Islet of Langerhans (tissue), 1 donor: Measurements from ENCODE around the gene PPARG.

Source experiments
- FAIRE-seq: peaks from one replicate; lab custom pipeline; 2011; peaks lifted over from hg19 to GRCh38; lab: Jason Lieb, UNC

The PPARG gene

DNA sequence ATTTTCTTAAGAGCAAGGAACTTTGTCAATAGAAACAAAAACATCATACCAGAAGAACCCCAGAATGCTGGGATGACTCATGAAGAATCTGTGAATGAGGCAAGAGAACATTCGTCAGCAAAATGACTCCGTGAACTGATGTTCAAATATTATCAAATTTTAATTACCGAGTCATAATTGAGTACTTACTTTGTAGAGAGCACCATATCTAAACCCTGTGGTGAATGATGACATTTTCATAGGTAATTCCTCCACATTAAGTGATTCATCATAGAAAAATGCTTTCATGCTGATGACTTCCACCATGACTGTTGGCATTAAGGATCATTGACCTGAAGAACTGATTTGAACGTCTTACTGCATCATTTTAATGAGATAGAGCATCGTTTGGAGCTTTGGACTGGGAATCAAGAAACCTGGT lies 56.3 kb downstream of the PPARG start:
- FAIRE-seq = no peak

- peak; percentile 30 for FAIRE-seq
Measured at GRCh38 chr3:12345584-12346494, 57.0 kb downstream of the PPARG start.

- no peak for FAIRE-seq
Measured at GRCh38 chr3:12347301-12347700, 58.4 kb downstream of the PPARG start.

DNA sequence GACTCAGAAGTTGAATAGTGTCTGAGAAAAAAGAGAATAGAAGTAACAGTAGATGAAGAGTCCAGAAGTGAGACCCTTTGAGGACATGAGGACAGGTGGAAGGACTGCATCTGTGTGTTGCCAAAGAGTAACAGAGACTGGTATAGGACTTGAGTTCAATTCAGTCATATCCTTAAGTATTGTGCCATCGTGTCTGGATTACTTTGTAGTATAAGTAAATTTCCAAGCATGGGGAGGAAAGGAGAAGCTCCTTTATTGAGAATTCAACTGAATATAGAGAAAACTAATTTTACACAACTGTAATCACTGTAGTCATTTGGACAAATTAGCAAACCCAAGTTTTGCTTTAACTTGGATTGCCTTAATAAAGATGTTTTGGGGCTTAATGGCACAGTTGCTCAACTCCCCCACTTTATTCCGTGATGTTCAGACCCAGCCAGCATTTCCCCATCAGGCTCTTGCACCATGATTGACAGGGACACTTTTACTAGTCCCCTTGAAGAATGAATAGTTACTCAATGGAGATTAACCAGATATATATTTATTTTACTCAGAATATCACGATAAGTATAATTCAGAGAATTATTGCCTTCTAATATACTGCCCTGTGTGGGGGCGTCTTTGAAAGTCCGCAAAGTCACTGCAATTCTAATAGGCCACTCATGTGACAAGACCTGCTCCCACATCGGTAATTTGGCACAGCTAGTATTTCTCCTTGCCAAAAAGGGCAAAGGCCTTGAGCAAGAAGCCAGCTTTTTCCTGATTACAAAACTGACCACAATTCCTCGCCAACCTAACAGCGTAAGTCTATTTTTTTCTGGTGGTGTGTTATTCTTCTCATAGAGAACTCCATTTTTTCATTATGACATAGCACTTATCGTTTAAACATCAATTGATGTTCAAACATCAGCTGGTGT lies 61.3 kb downstream of the PPARG start:
- FAIRE-seq = no peak

GRCh38 chr3:12351145-12351544 lies 62.3 kb downstream of the PPARG start:
- FAIRE-seq = no peak

DNA sequence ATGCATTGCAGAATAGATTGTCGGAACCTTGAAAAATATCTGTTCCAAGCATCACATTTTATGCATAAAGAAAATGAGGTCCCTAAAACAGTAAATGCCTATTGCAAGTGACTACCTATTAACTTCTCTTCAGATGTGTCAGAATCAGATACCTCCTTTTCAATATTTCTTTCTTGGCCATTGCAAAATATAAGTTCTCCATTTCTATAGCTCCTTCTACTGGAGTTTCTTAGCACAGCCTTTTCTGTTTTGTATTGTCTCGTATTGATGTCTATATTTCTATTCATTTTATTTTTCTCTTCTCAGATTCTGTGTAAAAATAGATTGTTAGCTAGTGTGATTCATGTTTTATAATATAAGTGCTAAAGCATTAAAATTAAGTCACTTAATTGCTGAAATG lies 63.4 kb downstream of the PPARG start:
- FAIRE-seq = no peak

DNA sequence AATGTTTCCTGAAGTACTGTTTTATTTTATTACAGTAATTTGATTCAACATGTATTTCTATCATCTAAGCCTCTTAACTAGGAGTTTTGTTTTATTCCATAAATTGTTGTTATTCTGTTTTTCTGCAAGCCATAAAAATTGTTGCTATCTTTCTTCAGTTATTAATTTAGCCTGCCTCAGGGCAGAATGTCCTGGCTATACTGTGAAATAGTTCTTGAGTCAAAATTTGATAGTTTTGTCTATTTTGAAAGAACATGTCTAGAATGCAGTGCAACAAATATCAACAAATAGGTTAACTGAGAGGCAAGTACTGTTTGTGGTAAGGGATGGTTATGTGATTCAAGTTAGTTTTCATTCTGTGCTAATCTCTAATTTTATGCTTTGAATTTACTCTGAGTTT lies 63.9 kb downstream of the PPARG start:
- FAIRE-seq = no peak

DNA sequence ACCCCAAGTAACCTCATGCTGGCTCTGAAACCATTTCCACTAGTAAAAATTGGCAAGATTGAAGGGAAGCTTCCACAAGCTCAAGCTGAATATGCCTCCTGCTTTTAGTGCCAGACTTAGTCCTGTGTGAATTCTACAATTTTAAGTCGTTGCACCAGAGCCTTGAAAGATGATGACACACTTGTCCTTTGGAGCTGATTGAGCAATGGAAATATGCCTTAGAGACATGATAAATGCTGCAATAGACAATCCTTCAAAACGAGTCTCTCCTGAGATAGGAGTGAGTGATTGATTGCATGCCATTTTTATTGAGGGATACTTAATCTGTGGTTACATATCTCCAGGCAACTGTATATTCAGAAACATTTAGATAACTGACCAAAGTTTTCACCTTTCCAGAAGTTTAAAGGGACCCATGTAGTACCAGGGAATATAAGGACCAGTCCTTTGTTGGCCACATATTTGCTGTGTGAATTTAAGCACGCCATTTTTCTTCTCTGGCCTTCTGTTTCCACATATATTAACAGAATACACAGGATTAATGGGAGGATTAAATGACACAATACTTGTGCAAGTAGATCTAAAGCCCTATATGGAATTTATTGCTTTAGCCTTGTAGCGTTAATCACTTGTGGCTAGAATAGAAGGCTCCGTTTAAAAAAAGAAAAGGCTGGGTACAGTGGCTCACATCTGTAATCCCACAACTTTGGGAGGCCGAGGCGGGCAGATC lies 65.1 kb downstream of the PPARG start:
- FAIRE-seq = no peak

DNA sequence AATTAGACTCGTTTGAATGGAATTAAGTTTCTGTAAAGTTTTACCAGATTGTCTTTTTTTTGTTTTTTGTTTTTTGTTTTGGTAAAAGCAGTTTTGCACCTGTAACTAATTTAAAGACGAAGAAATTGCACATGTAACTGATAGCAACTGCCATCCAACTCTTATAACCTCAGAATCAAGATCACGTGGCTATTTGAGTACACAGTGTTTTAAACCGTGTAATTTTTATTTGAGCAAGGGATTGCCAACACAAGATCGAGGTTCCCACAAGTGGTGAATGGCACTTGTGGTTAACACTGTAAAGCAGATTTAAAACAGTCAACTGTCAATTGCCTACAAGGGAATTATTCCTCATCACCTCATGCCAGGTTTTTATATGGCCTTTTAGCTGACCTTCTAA lies 67.3 kb downstream of the PPARG start:
- no peak for FAIRE-seq

DNA sequence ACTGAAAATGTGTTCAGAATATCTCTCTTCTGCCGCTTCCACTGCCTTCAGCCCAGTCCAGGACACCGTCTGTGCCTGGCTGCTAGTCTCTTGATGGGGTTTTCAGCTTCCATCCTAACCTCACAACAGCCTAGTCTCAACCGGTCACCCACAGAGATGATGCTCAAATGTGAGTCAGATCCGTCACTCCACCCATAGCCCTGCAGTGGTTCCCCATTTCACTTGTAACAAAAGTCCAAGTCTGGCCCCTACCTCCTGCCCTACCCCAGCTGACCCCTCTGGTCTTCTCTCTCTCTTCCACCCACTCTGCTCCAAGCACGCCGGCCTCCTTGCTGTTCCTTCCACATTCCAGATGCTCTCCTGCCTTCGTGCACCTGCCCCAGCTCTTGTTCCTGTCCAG lies 68.1 kb downstream of the PPARG start:
- no peak for FAIRE-seq

GRCh38 chr3:12357456-12357855 lies 68.6 kb downstream of the PPARG start:
- no peak for FAIRE-seq

GRCh38 chr3:12363397-12364195 lies 74.7 kb downstream of the PPARG start:
- FAIRE-seq = no peak

DNA sequence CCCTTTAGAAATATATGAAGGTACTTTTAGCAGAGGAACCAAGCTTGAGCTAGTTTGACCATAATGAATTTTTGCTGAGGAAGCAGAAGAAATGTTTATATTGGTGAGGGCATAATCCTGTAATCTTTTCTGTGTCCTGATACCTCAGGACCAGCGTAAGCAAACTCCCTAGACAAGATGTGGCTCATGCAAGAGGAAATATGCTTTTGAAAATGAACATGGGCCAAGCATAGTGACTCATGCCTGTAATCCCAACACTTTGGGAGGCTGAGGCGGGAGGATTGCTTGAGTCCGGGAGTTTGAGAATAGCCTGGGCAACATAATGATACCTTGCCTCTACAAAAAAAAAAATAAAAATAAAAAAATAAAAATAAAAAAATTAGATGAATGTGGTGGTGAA lies 78.5 kb downstream of the PPARG start:
- no peak for FAIRE-seq

DNA sequence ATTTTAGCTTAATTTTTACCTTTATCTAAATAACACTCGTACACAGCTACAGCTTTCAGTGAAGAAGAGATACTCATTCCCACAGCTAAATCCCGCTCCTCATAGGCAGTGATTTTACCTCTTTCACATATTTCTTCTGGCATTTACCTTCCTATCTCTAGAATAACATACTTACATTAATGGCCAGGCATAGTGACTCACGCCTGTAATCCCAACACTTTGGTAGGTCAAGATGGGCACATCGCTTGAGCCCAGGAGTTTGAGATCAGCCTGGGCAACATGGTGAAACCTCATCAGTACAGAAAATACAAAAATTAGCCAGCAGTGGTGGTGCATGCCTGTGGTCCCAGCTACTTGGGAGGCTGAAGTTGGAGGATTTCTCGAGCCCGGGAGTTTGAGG lies 80.2 kb downstream of the PPARG start:
- no peak for FAIRE-seq

DNA sequence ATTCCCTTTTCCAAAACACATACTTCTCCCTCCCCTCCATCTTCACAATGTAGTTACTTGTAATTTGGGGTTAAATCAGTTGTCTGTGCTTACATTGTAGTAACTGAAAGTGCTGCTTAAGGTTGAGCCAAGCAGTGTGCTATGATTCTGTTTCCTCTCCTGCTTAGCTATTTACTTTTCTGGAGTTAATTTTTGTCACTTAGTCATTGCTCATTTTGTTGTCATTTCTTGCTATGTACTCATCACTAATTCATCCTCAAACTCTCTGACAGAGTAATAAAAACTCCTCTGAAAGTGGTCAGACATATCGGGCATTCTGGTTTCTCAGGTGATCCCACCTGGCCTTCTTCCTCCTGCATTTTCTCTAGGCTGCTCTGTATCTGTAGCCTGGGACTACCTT lies 80.7 kb downstream of the PPARG start:
- no peak for FAIRE-seq

DNA sequence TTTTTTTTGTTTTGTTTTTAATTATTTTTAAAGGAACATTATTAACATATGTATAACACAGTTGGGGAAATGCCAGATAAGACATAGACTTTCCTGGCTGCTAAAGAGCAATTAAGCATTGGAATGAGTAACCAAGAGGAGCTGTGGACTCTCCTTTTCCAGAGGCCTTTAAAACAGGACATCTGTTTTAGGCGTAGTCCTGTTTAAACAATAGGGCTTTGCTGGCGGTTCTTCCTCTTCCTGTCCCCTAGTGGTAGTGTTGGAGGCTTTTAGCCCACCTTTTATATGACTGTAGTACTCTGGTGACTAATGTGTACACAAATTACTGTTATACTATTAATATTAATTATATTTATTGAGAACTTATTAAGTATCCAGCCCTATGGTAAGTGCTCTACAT lies 81.9 kb downstream of the PPARG start:
- FAIRE-seq = no peak

DNA sequence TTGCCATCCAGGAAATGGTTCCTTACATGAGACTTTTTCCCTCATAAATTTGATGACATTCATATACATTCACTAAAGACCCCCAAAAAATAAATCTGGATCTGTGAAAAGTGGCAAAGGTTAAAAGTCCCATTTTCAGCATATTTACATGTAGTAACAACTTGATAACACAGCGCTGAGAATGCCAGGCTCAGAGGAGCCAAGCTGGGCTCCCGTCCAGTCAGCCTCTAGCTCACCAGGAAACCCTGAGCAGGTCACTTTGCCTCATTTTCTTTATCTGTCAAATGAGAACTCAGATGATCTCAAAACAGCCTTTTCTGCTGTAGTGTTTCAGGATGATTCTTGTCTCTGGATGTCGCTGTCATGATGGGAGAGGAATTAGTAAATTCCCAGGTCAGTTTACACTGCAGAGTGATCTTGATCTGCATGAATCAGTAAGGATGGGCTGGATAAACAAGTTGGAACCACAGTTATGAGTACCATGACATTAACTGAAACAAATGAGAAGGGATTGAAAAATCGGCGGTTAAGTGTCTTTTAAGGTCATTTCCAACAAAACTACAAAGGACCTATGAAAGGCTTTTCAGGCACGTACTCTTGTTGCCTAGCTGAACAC lies 82.8 kb downstream of the PPARG start:
- FAIRE-seq = no peak

DNA sequence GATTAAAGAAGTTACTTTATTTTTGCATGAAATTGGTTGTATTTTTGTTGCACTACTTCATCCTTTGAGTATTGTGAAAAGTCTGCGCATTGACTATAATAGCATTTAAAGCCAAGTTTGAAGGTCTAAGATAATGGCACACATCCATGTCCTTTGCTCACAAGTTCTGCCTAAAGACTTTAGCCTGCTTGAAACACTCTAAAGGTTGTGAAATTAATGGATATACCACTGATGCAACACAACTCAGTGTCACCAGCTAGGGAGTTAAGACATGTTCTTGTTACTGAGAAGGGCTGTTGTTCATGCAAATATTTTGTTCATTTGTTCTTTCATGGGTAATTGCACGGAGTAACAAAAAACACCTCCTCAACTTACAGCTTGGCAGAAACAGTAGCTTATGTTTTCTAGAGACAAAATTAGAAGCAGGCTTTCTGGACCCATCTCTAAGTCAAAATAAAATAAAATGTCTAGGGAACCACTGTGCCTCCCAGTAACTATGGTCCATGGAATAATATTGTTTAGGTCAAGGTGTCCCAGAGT lies 83.9 kb downstream of the PPARG start:
- FAIRE-seq = no peak

GRCh38 chr3:12375572-12375971 lies 86.7 kb downstream of the PPARG start:
- no peak for FAIRE-seq

DNA sequence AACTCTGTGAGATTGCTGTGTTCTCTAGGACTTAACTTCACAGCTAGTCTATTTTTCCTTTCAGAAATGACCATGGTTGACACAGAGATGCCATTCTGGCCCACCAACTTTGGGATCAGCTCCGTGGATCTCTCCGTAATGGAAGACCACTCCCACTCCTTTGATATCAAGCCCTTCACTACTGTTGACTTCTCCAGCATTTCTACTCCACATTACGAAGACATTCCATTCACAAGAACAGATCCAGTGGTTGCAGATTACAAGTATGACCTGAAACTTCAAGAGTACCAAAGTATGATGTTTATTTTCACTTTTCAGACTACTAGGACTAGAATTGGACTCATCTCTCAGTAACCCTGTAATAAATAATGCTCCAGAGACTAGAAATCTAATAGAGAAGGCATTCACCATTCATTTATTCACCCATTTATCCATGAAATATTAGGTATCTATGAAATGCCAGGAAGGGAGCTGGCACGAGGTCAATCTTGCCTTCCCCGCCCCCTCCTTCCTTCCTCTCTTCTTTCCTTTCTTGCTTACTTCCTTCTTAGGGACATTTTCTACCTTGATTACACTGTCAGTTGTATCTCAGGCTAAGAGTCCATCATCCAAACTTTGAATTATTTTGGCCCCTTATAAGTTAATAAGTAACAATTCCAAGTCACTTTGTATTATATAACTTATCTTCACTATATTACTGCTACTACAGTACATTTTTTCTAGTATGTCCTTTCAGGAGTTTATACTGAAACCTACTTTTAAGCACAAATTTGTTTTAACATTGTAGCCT lies 91.0 kb downstream of the PPARG start:
- no peak for FAIRE-seq
